ENCODE measurements around the gene FZR1. TPM values are rescaled to one million over a fixed set of nuclear protein-coding genes. Genes with fewer than 3 reads are reported as not detected.

The FZR1 gene
- total and polyA plus RNA-seq, 2 of the 13 experiments (the other 11 are each of a cell fraction or from before 2014, with no cell fraction given) = 29.0 to 30.8 TPM

GRCh38 chr19:3500429-3501101 is 5.5 kb upstream of the FZR1 start, which contains the start of gene DOHH (continued):
- TF ChIP-seq, protein P1, sequence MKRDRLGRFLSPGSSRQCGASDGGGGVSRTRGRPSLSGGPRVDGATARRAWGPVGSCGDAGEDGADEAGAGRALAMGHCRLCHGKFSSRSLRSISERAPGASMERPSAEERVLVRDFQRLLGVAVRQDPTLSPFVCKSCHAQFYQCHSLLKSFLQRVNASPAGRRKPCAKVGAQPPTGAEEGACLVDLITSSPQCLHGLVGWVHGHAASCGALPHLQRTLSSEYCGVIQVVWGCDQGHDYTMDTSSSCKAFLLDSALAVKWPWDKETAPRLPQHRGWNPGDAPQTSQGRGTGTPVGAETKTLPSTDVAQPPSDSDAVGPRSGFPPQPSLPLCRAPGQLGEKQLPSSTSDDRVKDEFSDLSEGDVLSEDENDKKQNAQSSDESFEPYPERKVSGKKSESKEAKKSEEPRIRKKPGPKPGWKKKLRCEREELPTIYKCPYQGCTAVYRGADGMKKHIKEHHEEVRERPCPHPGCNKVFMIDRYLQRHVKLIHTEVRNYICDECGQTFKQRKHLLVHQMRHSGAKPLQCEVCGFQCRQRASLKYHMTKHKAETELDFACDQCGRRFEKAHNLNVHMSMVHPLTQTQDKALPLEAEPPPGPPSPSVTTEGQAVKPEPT (CRISPR knock-in tag; IDR thresholded peaks at IDR 0.05; ENCODE audit: low read depth) = no peak; the same call in 1 of the 2 replicates
- TF ChIP-seq EHMT2 (IDR thresholded peaks at IDR 0.05; ENCODE audit: borderline replicate concordance, low read depth, low read length) (no peak), ZNF775 (CRISPR knock-in tag; IDR thresholded peaks at IDR 0.05; ENCODE audit: borderline replicate concordance) (no peak), ZFP36 (IDR thresholded peaks at IDR 0.05; ENCODE audit: borderline replicate concordance, low read depth, low read length, partially characterized antibody) (no peak), HMG20A (CRISPR knock-in tag; IDR thresholded peaks at IDR 0.05; ENCODE audit: borderline replicate concordance) (no peak), MIER3 (CRISPR knock-in tag; IDR thresholded peaks at IDR 0.05; ENCODE audit: borderline replicate concordance) (peak; percentile 72; the same call in 1 of the 2 replicates), ZNF546 (CRISPR knock-in tag; conservative IDR thresholded peaks at IDR 0.05) (peak; percentile 90), IKZF4 (CRISPR knock-in tag; IDR thresholded peaks at IDR 0.05; ENCODE audit: borderline replicate concordance, low read depth, not compliant biosample characterization) (peak; percentile 82), ELF4 (CRISPR knock-in tag; IDR thresholded peaks at IDR 0.05; ENCODE audit: borderline replicate concordance) (no peak), IKZF1 (IDR thresholded peaks at IDR 0.05) (no peak), GTF3A (CRISPR knock-in tag; conservative IDR thresholded peaks at IDR 0.05) (no peak), SMAD1 (CRISPR knock-in tag; IDR thresholded peaks at IDR 0.05; ENCODE audit: borderline replicate concordance, low read depth) (peak; percentile 73; the same call in 1 of the 2 replicates), POGZ (CRISPR knock-in tag; IDR thresholded peaks at IDR 0.05) (peak; percentile 78)
- TF ChIP-seq, protein P2, sequence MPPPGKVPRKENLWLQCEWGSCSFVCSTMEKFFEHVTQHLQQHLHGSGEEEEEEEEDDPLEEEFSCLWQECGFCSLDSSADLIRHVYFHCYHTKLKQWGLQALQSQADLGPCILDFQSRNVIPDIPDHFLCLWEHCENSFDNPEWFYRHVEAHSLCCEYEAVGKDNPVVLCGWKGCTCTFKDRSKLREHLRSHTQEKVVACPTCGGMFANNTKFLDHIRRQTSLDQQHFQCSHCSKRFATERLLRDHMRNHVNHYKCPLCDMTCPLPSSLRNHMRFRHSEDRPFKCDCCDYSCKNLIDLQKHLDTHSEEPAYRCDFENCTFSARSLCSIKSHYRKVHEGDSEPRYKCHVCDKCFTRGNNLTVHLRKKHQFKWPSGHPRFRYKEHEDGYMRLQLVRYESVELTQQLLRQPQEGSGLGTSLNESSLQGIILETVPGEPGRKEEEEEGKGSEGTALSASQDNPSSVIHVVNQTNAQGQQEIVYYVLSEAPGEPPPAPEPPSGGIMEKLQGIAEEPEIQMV (CRISPR knock-in tag; IDR thresholded peaks at IDR 0.05; ENCODE audit: low read depth) = peak; percentile 66
- TF ChIP-seq, protein P3, sequence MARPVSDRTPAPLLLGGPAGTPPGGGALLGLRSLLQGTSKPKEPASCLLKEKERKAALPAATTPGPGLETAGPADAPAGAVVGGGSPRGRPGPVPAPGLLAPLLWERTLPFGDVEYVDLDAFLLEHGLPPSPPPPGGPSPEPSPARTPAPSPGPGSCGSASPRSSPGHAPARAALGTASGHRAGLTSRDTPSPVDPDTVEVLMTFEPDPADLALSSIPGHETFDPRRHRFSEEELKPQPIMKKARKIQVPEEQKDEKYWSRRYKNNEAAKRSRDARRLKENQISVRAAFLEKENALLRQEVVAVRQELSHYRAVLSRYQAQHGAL (CRISPR knock-in tag; IDR thresholded peaks at IDR 0.05; ENCODE audit: not compliant biosample characterization) = no peak
- TF ChIP-seq, protein P4, sequence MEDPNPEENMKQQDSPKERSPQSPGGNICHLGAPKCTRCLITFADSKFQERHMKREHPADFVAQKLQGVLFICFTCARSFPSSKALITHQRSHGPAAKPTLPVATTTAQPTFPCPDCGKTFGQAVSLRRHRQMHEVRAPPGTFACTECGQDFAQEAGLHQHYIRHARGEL (CRISPR knock-in tag; IDR thresholded peaks at IDR 0.05) = no peak
- TF ChIP-seq, protein P5, sequence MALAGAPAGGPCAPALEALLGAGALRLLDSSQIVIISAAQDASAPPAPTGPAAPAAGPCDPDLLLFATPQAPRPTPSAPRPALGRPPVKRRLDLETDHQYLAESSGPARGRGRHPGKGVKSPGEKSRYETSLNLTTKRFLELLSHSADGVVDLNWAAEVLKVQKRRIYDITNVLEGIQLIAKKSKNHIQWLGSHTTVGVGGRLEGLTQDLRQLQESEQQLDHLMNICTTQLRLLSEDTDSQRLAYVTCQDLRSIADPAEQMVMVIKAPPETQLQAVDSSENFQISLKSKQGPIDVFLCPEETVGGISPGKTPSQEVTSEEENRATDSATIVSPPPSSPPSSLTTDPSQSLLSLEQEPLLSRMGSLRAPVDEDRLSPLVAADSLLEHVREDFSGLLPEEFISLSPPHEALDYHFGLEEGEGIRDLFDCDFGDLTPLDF (CRISPR knock-in tag; IDR thresholded peaks at IDR 0.05) = no peak
- TF ChIP-seq, protein P6, sequence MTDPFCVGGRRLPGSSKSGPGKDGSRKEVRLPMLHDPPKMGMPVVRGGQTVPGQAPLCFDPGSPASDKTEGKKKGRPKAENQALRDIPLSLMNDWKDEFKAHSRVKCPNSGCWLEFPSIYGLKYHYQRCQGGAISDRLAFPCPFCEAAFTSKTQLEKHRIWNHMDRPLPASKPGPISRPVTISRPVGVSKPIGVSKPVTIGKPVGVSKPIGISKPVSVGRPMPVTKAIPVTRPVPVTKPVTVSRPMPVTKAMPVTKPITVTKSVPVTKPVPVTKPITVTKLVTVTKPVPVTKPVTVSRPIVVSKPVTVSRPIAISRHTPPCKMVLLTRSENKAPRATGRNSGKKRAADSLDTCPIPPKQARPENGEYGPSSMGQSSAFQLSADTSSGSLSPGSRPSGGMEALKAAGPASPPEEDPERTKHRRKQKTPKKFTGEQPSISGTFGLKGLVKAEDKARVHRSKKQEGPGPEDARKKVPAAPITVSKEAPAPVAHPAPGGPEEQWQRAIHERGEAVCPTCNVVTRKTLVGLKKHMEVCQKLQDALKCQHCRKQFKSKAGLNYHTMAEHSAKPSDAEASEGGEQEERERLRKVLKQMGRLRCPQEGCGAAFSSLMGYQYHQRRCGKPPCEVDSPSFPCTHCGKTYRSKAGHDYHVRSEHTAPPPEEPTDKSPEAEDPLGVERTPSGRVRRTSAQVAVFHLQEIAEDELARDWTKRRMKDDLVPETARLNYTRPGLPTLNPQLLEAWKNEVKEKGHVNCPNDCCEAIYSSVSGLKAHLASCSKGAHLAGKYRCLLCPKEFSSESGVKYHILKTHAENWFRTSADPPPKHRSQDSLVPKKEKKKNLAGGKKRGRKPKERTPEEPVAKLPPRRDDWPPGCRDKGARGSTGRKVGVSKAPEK (CRISPR knock-in tag; IDR thresholded peaks at IDR 0.05; ENCODE audit: borderline replicate concordance) = no peak

Data from HepG2 (cell line).